Endothelial cell of umbilical vein (primary cell): ENCODE measurements around the gene CLSTN1. TPM values are rescaled to one million over a fixed set of nuclear protein-coding genes. Genes with fewer than 3 reads are reported as not detected.

Experiments used
- BruUV-seq: library from RNA; stranded (reverse); fragments of 400-500 nt; replicated peaks from 2 replicates; lab custom pipeline; 2021; lab: Mats Ljungman, UMichigan
- CTCF ChIA-PET: fragments of 300-600, 350-600 bp; sonication (Branson Sonifier 250); formaldehyde crosslinking; loops from one replicate; lab custom pipeline; 2021; ENCODE audit warnings: antibody characterized with exemption, inconsistent platforms; lab: Charles Lee
- POLR2A ChIA-PET: fragments of 300-600, 350-600 bp; sonication (Branson Sonifier 250); formaldehyde crosslinking; loops from one replicate; lab custom pipeline; 2021; ENCODE audit warnings: antibody characterized with exemption, inconsistent platforms; lab: Charles Lee
- DNase-seq: peaks from one replicate; pipeline ENCODE4 v3.0.0-alpha.2; 2011; ENCODE audit warnings: low read depth, low spot score
- FAIRE-seq: peaks from 2 replicates; lab custom pipeline; 2011; peaks lifted over from hg19 to GRCh38; lab: Jason Lieb, UNC
- H2AFZ ChIP-seq: 2 replicates; pipeline ENCODE4 v1.6.0; 2012; ENCODE audit warnings: low read depth, low read length, control low read depth, inconsistent platforms
- H3K27ac ChIP-seq: 2 replicates; pipeline ENCODE4 v1.5.1; 2011; ENCODE audit warnings: low read depth, mild to moderate bottlenecking, control low read depth, low read length, moderate library complexity; ENCODE audit not compliant: insufficient read depth
- H3K27me3 ChIP-seq, 2 experiments: 2 replicates each; pipeline versions ENCODE4 v1.6.0 to v1.6.1; 2011; ENCODE audit warnings: low read length in 2 of 2, mixed read lengths in 1 of 2; ENCODE audit not compliant: control insufficient read depth in 2 of 2, insufficient read depth in 2 of 2
- H3K36me3 ChIP-seq, 2 experiments: 2 replicates in 1 of 2; 3 replicates in 1 of 2; pipeline ENCODE4 v1.5.1; 2011; ENCODE audit warnings: low read length in 2 of 2, mild to moderate bottlenecking in 1 of 2, moderate library complexity in 1 of 2; ENCODE audit not compliant: control insufficient read depth in 2 of 2, insufficient read depth in 2 of 2; ENCODE audit errors: extremely low read depth in 1 of 2
- H3K4me1 ChIP-seq: 3 replicates; pipeline ENCODE4 v1.5.1; 2011; ENCODE audit warnings: mild to moderate bottlenecking, low read length; ENCODE audit not compliant: control insufficient read depth, insufficient read depth; ENCODE audit errors: extremely low read depth
- H3K4me2 ChIP-seq: 2 replicates; pipeline ENCODE4 v1.6.1; 2011; ENCODE audit warnings: low read length, control low read depth, mixed read lengths; ENCODE audit not compliant: insufficient read depth
- H3K4me3 ChIP-seq, 3 experiments: fragments of 200-600 bp in 1 of 3; sonication (generic), shearing (Covaris generic) in 1 of 3; replicated peaks in 1 of 3; 2 replicates each; pipeline ENCODE4 v1.5.1; 2011 to 2016; ENCODE audit warnings: control low read depth in 3 of 3, low read length in 3 of 3, mild to moderate bottlenecking in 2 of 3, inconsistent platforms in 1 of 3, low read depth in 1 of 3, moderate library complexity in 1 of 3; ENCODE audit not compliant: insufficient read depth in 1 of 3
- H3K79me2 ChIP-seq: 2 replicates; pipeline ENCODE4 v1.6.0; 2012; ENCODE audit warnings: low read length, inconsistent platforms; ENCODE audit not compliant: control insufficient read depth, insufficient read depth
- H3K9ac ChIP-seq: replicated peaks from 2 replicates; pipeline ENCODE3; 2011; ENCODE audit warnings: low read length, control low read depth; ENCODE audit not compliant: insufficient read depth; ENCODE audit errors: extremely low read depth
- H3K9me1 ChIP-seq: replicated peaks from 3 replicates; pipeline ENCODE4 v1.6.0; 2011; ENCODE audit warnings: mild to moderate bottlenecking, low read length; ENCODE audit not compliant: control insufficient read depth, insufficient read depth; ENCODE audit errors: extremely low read depth
- H3K9me3 ChIP-seq: replicated peaks from 2 replicates; pipeline ENCODE4 v1.5.1; 2012; ENCODE audit warnings: low read length, inconsistent platforms; ENCODE audit not compliant: control insufficient read depth, insufficient read depth
- H4K20me1 ChIP-seq: replicated peaks from 2 replicates; pipeline ENCODE3; 2011; ENCODE audit warnings: mild to moderate bottlenecking, low read length; ENCODE audit not compliant: control insufficient read depth, insufficient read depth; ENCODE audit errors: extremely low read depth
- CTCF ChIP-seq, 2 donors: IDR thresholded peaks; 1 replicate in 1 of 2; 2 replicates in 1 of 2; pipeline ENCODE4 v1.5.1; 2011; ENCODE audit warnings: low read length in 2 of 2, mild to moderate bottlenecking in 2 of 2, moderate library complexity in 2 of 2, control low read depth in 1 of 2, inconsistent platforms in 1 of 2, low read depth in 1 of 2; ENCODE audit not compliant: insufficient read depth in 1 of 2; ENCODE audit errors: extremely low read depth in 1 of 2
- EZH2 ChIP-seq: IDR thresholded peaks from 2 replicates; pipeline ENCODE4 v1.6.1; 2012; ENCODE audit warnings: borderline replicate concordance, low read depth, mild to moderate bottlenecking, moderate library complexity, low read length, inconsistent platforms; ENCODE audit not compliant: severe bottlenecking
- FOS ChIP-seq: IDR thresholded peaks from 2 replicates; pipeline ENCODE4 v1.6.1; 2011; ENCODE audit warnings: mild to moderate bottlenecking, low read length, moderate library complexity, borderline replicate concordance; ENCODE audit not compliant: insufficient read depth
- GATA2 ChIP-seq: IDR thresholded peaks from 2 replicates; pipeline ENCODE4 v1.7.0; 2011; ENCODE audit warnings: low read depth, mild to moderate bottlenecking, moderate library complexity, mixed read lengths, low read length; ENCODE audit not compliant: insufficient read length, insufficient read depth
- JUN ChIP-seq: IDR thresholded peaks from 2 replicates; pipeline ENCODE4 v1.6.1; 2011; ENCODE audit warnings: borderline replicate concordance, low read depth; ENCODE audit not compliant: insufficient read length, insufficient read depth
- MAX ChIP-seq: IDR thresholded peaks from 2 replicates; pipeline ENCODE4 v1.6.1; 2011; ENCODE audit not compliant: insufficient read depth, insufficient read length
- MYC ChIP-seq: IDR thresholded peaks from one replicate; pipeline ENCODE4 v1.6.1; 2011; ENCODE audit warnings: mild to moderate bottlenecking, low read depth, low read length
- POLR2A ChIP-seq: IDR thresholded peaks from 2 replicates; pipeline ENCODE4 v1.6.1; 2012; ENCODE audit warnings: low read depth, mild to moderate bottlenecking, control low read depth, low read length
- POLR2AphosphoS5 ChIP-seq: IDR thresholded peaks from 2 replicates; pipeline ENCODE4 v1.6.1; 2012; ENCODE audit warnings: low read depth, mild to moderate bottlenecking, control low read depth, low read length, moderate library complexity; ENCODE audit not compliant: insufficient read depth
- dilution Hi-C: fragments of 300-500 bp; cut with MboI; formaldehyde crosslinking; loops from one replicate; pipeline ENCODE4 v1.15.0; 2019; ENCODE audit warnings: low sequenced_read_pairs; ENCODE audit not compliant: extremely low pct_ligation_motif_present
- intact Hi-C: fragments of 100-400 bp; cut with micrococcal nuclease; formaldehyde crosslinking; loops from one replicate; pipeline ENCODE4 v1.10.0; 2022
- polyA plus RNA-seq, 4 experiments: library from polyadenylated mRNA; depleted of rRNA in 3 of 4; stranded (reverse) in 3 of 4; unstranded in 1 of 4; fragments of >200 nt; gene quantifications; 2 replicates each; pipeline versions ENCODE4 v1.2.1 to v1.2.3, GENCODE V29; 2011 to 2012; ENCODE audit warnings: missing spikeins in 1 of 4
- total RNA-seq: library from RNA; stranded (reverse); gene quantifications from 2 replicates; pipeline ENCODE4 v1.2.3, GENCODE V29; 2021

Gene CLSTN1
- total and polyA plus RNA-seq, 2 donors (not counting 3 experiments of a cell fraction or from before 2014, with no cell fraction given): 49.1 to 130 TPM

- FAIRE-seq (no peak), DNase-seq (no peak)
- ChIA-PET CTCF (interaction anchor here (3.6 kb wide), 1 partner anchor 11 kb away, joined by 13 read pairs; no protein-coding TSS in a partner anchor), POLR2A (no interaction called here)
- Histone ChIP-seq H3K4me2 (no peak overlapping the region), H3K27me3 (no peaks in the 10 kb centered on the region), H3K4me1 (no peaks in the 10 kb centered on the region), H3K79me2 (no peaks in the 10 kb centered on the region), H4K20me1 (no peaks in the 10 kb centered on the region), H2AFZ (no peak overlapping the region), H3K4me3 (no peak overlapping the region), H3K9me3 (no peaks in the 10 kb centered on the region), H3K9ac (no peak overlapping the region), H3K27ac (no peak overlapping the region), H3K36me3 (no peaks in the 10 kb centered on the region), H3K9me1 (no peaks in the 10 kb centered on the region)
- intact Hi-C loops (no loop called here), dilution Hi-C loops (no loop called here)
- no peak for TF ChIP-seq POLR2AphosphoS5
- no peak for TF ChIP-seq FOS
- no peak for TF ChIP-seq GATA2
- TF ChIP-seq POLR2A: no peak
- no peak for TF ChIP-seq JUN
- TF ChIP-seq EZH2: no peak
- TF ChIP-seq MYC: no peak
- TF ChIP-seq CTCF (IDR thresholded peaks at IDR 0.05; ENCODE audit: extremely low read depth in 1 of 2, insufficient read depth in 1 of 2, low read depth in 1 of 2, low read length in 2 of 2): no peak
- no peak for TF ChIP-seq MAX
- BruUV-seq: no TSS peak
Measured at GRCh38 chr1:9710037-9710436, 113.7 kb downstream of the CLSTN1 start.
